ENCODE results near the gene TM4SF5.

The TM4SF5 gene

DNA sequence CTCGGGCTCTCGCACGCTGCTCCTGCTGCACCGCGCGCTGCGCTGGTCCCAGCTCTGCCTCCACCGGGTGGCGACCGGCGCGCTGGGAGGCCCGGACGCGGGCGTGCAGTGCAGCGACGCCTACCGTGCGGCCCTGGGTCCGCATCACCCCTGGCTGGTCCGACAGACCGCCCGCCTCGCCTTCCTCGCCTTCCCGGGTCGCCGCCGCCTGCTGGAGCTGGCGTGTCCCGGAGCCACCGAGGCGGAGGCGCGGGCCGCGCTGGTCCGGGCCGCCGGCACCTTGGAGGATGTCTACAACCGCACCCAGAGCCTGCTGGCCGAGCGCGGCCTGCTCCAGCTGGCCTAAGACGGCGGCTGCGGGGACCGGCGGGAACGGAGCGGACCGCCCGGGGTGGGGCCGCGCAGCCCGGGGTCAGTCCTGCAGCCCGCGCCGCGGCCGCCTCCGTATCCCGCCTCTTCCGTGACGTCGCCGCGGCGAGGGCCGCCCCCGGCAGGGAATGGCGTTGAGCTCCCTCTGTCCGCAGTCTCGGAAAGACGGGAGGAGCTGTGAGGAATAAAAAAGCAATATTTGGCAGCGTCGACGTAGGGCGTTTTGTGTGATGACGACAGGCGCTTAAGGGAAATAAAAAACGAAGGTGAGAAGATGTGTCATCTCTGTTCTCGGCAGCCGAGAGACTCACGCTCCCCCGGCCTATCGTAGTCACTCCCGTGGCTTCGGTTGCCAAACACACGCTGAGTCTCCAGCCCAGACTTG is 18.4 kb downstream of the TM4SF5 start:
- TF ChIP-seq, protein P1, sequence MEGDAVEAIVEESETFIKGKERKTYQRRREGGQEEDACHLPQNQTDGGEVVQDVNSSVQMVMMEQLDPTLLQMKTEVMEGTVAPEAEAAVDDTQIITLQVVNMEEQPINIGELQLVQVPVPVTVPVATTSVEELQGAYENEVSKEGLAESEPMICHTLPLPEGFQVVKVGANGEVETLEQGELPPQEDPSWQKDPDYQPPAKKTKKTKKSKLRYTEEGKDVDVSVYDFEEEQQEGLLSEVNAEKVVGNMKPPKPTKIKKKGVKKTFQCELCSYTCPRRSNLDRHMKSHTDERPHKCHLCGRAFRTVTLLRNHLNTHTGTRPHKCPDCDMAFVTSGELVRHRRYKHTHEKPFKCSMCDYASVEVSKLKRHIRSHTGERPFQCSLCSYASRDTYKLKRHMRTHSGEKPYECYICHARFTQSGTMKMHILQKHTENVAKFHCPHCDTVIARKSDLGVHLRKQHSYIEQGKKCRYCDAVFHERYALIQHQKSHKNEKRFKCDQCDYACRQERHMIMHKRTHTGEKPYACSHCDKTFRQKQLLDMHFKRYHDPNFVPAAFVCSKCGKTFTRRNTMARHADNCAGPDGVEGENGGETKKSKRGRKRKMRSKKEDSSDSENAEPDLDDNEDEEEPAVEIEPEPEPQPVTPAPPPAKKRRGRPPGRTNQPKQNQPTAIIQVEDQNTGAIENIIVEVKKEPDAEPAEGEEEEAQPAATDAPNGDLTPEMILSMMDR (conservative IDR thresholded peaks at IDR 0.05; ENCODE audit: low read depth, low read length), result peak; percentile 52
- DNase-seq (ENCODE audit: low read depth), result peak; percentile 87
- H3K4me3 ChIP-seq (ENCODE audit: low read depth, low read length), result peak overlapping the region; percentile 66

GRCh38 chr17:4790705-4791088 is 19.0 kb downstream of the TM4SF5 start:
- peak overlapping the region; percentile 66 for H3K4me3 ChIP-seq (ENCODE audit: low read depth, low read length)
- TF ChIP-seq, protein P1 (conservative IDR thresholded peaks at IDR 0.05; ENCODE audit: low read depth, low read length), result no peak
- no peak for DNase-seq (ENCODE audit: low read depth)

DNA sequence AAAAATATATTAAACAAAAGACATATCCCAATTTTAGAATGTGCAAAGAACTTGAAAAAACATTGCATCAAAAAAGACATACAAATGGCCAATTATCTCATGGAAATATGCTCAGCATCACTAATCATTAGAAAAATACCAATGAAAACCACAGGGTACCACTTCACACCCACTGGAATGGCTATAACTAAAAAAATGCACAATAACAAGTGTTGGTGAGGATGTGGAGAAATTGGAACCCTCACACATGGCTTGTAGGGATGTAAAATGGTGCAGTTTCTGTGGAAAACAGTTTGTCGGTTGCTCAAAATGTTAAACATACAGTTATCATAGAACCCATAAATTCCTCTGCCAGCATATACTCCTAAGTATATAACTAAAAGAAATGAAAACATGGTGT is 23.5 kb downstream of the TM4SF5 start:
- TF ChIP-seq, protein P1 (conservative IDR thresholded peaks at IDR 0.05; ENCODE audit: low read depth, low read length), result no peak
- no peak for DNase-seq (ENCODE audit: low read depth)
- no peak overlapping the region for H3K4me3 ChIP-seq (ENCODE audit: low read depth, low read length)

DNA sequence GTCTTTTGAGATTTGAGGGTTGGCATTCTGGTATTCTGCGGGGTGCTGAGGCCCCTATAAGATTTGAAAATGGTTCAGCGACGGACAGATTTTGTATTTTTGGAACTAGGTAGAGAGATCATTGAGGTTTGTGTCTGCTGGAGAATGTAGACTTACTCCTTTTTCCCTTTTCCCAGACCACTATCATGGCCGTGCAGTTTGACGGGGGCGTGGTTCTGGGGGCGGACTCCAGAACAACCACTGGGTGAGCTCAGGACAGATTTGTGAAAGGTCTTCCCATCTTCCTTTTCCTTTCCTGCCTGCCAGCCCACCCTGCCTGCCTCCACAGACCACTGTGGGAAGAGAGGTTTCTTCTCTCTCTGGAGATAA is 24.9 kb downstream of the TM4SF5 start:
- DNase-seq (ENCODE audit: low read depth), result peak; percentile 60
- peak overlapping the region; percentile 99 for H3K4me3 ChIP-seq (ENCODE audit: low read depth, low read length)
- TF ChIP-seq, protein P1 (conservative IDR thresholded peaks at IDR 0.05; ENCODE audit: low read depth, low read length), result no peak

- TF ChIP-seq, protein P1 (conservative IDR thresholded peaks at IDR 0.05; ENCODE audit: low read depth, low read length), result no peak
- no peak for DNase-seq (ENCODE audit: low read depth)
- H3K4me3 ChIP-seq (ENCODE audit: low read depth, low read length), result no peak overlapping the region
These were observed 28.9 kb downstream of the TM4SF5 start for GRCh38 chr17:4800462-4801196.

GRCh38 chr17:4802228-4802627 is 30.5 kb downstream of the TM4SF5 start, which contains the start of gene C17orf114:
C17orf114 (minus strand) TSS chr17:4802328.
- TF ChIP-seq, protein P1 (conservative IDR thresholded peaks at IDR 0.05; ENCODE audit: low read depth, low read length), result no peak
- DNase-seq (ENCODE audit: low read depth), result no peak
- H3K4me3 ChIP-seq (ENCODE audit: low read depth, low read length), result no peak within 1 kb of the TSS
